ENCODE results near the gene GALK2. TPM values are rescaled to one million over a fixed set of nuclear protein-coding genes. Genes with fewer than 3 reads are reported as not detected.

GALK2 gene
- total and polyA plus RNA-seq, 2 of the 4 experiments (the other 2 are of a cell fraction): 27.0 to 63.6 TPM

DNA sequence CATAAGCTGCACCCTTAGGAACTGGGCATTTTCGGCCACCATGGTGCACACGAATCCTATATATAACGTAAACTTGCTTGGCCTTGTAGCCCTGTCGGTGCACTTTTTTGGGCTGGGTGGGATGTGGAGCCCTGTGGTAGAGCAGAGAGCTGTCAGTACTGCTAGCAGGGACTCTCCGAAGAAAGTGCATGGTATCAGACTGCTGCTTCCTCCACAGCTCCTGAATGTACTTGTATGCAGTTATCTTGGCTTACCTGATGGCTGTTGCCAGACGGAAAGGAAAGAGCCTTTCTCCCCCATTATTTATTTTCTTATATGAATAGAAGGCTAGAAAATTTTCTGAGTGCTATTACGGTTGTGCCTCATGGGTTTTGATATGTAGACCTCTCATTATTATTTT is 8.4 kb downstream of the GALK2 start:
- H2BK120ac ChIP-seq (ENCODE audit: low read depth, low read length): no peak overlapping the region
- no peak overlapping the region for H3K23ac ChIP-seq (ENCODE audit: low read depth, low read length)
- no peak overlapping the region for H3K14ac ChIP-seq (replicated peaks; ENCODE audit: low read depth, low read length)
- no peak overlapping the region for H4K91ac ChIP-seq (ENCODE audit: insufficient read depth, low read depth, low read length)
- no peaks in the 10 kb centered on the region for H4K20me1 ChIP-seq (ENCODE audit: insufficient read depth, low read length)
- intact Hi-C loops (cut with micrococcal nuclease) (no loop called here), dilution Hi-C loops (cut with HindIII; ENCODE audit: low sequenced_read_pairs, unreplicated experiment) (no loop called here), in situ Hi-C loops (cut with MboI; ENCODE audit: low sequenced_read_pairs) (no loop called here)
- no peak overlapping the region for H2BK5ac ChIP-seq (ENCODE audit: low read depth, low read length, poor library complexity, severe bottlenecking)
- H4K5ac ChIP-seq (ENCODE audit: low read depth, low read length): no peak overlapping the region
- no peak overlapping the region for H3K9ac ChIP-seq (ENCODE audit: low read depth, low read length)
- POLR2A ChIA-PET (ENCODE audit: unreplicated experiment): no interaction called here
- H3K9me1 ChIP-seq (ENCODE audit: insufficient read depth, low read length): 0 out of 2 replicates have a peak, but pooled peaks cover 3% of the 10 kb centered on the region
- no peak overlapping the region for H3K27ac ChIP-seq (ENCODE audit: insufficient read depth, low read length)
- H3K36me3 ChIP-seq (ENCODE audit: control insufficient read depth, insufficient read depth, low read length): 0 out of 2 replicates have a peak, but pooled peaks cover 1% of the 10 kb centered on the region
- H3K4me3 ChIP-seq (ENCODE audit: insufficient read depth, low read depth, low read length): no peak overlapping the region
- H3K27me3 ChIP-seq (ENCODE audit: control insufficient read depth, insufficient read depth, low read length): no peaks in the 10 kb centered on the region
- no peaks in the 10 kb centered on the region for H3K4me1 ChIP-seq (ENCODE audit: control insufficient read depth, insufficient read depth, low read length)
- WGBS, 2 experiments (ENCODE audit: extremely low coverage in 2 of 2, insufficient read length in 1 of 2): no CpG with 5 or more reads among the region's 7 CpGs
- no peak overlapping the region for H2AFZ ChIP-seq (replicated peaks; ENCODE audit: low read length, poor library complexity)
- H2BK20ac ChIP-seq (ENCODE audit: low read depth, low read length): no peak overlapping the region
- ATAC-seq (ENCODE audit: low read depth) (no peak), DNase-seq (no peak)
- no peak overlapping the region for H3K4me2 ChIP-seq (ENCODE audit: low read depth, low read length)
- no TSS peak for BruUV-seq (replicated peaks)
- TF ChIP-seq, protein P1, sequence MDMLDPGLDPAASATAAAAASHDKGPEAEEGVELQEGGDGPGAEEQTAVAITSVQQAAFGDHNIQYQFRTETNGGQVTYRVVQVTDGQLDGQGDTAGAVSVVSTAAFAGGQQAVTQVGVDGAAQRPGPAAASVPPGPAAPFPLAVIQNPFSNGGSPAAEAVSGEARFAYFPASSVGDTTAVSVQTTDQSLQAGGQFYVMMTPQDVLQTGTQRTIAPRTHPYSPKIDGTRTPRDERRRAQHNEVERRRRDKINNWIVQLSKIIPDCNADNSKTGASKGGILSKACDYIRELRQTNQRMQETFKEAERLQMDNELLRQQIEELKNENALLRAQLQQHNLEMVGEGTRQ (IDR thresholded peaks at IDR 0.05; ENCODE audit: low read depth, low read length): no peak
- TF ChIP-seq FOS (IDR thresholded peaks at IDR 0.05; ENCODE audit: low read depth, low read length) (no peak), MXI1 (IDR thresholded peaks at IDR 0.05; ENCODE audit: borderline replicate concordance, low read depth, low read length) (no peak), RCOR1 (IDR thresholded peaks at IDR 0.05; ENCODE audit: insufficient replicate concordance, low read length) (no peak), MAFK (IDR thresholded peaks at IDR 0.05; ENCODE audit: low read depth, low read length) (no peak), CEBPB (IDR thresholded peaks at IDR 0.05; ENCODE audit: low read depth, low read length) (no peak), RAD21 (IDR thresholded peaks at IDR 0.05; ENCODE audit: low read length) (no peak), POLR2A (IDR thresholded peaks at IDR 0.05; ENCODE audit: low read depth, low read length) (no peak), CHD1 (IDR thresholded peaks at IDR 0.05; ENCODE audit: low read depth, low read length) (no peak), NFE2L2 (IDR thresholded peaks at IDR 0.05; ENCODE audit: low read depth, low read length) (no peak), MAZ (IDR thresholded peaks at IDR 0.05; ENCODE audit: borderline replicate concordance, low read depth, low read length) (no peak), SMC3 (IDR thresholded peaks at IDR 0.05; ENCODE audit: low read depth, low read length) (no peak), RFX5 (IDR thresholded peaks at IDR 0.05; ENCODE audit: low read depth, low read length) (no peak)
- TF ChIP-seq, protein P2, sequence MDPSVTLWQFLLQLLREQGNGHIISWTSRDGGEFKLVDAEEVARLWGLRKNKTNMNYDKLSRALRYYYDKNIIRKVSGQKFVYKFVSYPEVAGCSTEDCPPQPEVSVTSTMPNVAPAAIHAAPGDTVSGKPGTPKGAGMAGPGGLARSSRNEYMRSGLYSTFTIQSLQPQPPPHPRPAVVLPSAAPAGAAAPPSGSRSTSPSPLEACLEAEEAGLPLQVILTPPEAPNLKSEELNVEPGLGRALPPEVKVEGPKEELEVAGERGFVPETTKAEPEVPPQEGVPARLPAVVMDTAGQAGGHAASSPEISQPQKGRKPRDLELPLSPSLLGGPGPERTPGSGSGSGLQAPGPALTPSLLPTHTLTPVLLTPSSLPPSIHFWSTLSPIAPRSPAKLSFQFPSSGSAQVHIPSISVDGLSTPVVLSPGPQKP (IDR thresholded peaks at IDR 0.05; ENCODE audit: borderline replicate concordance, low read depth, low read length): no peak
- TF ChIP-seq, protein P3, sequence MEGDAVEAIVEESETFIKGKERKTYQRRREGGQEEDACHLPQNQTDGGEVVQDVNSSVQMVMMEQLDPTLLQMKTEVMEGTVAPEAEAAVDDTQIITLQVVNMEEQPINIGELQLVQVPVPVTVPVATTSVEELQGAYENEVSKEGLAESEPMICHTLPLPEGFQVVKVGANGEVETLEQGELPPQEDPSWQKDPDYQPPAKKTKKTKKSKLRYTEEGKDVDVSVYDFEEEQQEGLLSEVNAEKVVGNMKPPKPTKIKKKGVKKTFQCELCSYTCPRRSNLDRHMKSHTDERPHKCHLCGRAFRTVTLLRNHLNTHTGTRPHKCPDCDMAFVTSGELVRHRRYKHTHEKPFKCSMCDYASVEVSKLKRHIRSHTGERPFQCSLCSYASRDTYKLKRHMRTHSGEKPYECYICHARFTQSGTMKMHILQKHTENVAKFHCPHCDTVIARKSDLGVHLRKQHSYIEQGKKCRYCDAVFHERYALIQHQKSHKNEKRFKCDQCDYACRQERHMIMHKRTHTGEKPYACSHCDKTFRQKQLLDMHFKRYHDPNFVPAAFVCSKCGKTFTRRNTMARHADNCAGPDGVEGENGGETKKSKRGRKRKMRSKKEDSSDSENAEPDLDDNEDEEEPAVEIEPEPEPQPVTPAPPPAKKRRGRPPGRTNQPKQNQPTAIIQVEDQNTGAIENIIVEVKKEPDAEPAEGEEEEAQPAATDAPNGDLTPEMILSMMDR (conservative IDR thresholded peaks at IDR 0.05; ENCODE audit: low read depth, low read length): no peak
- H2AK5ac ChIP-seq (ENCODE audit: low read depth, low read length): no peak overlapping the region
- H2BK15ac ChIP-seq (ENCODE audit: low read depth, low read length): no peak overlapping the region
- H3K4ac ChIP-seq (ENCODE audit: low read depth, low read length): no peak overlapping the region
- no peak overlapping the region for H3K18ac ChIP-seq (ENCODE audit: low read depth, low read length)
- CTCF ChIA-PET: no interaction called here
- no peak overlapping the region for H3K56ac ChIP-seq (ENCODE audit: extremely low read depth, insufficient read depth, low read length)
- H4K8ac ChIP-seq (ENCODE audit: low read depth in 2 of 2, low read length in 2 of 2): no peak overlapping the region
- H3K79me1 ChIP-seq (ENCODE audit: low read depth in 1 of 2, low read length in 2 of 2): peaks cover 19 to 37% of the 10 kb centered on the region in 2 experiments
- no peaks in the 10 kb centered on the region for H3K9me3 ChIP-seq (ENCODE audit: control insufficient read depth, insufficient read depth, low read length)
- peak overlapping the region; percentile 10 for H2AK9ac ChIP-seq (replicated peaks; ENCODE audit: low read depth, low read length, poor library complexity)
